OCI-LY1 (cell line): ENCODE measurements around the gene ARL6IP4.

Experiments
- H2AFZ ChIP-seq: fragments of 200-600 bp; sonication (generic), shearing (Covaris generic); 2 replicates; pipeline ENCODE4 v1.6.0; 2014; ENCODE audit warnings: antibody characterized with exemption, mild to moderate bottlenecking, low read length
- H3F3A ChIP-seq: fragments of 200-600 bp; sonication (generic), shearing (Covaris generic); 2 replicates; pipeline ENCODE4 v1.6.0; 2014; ENCODE audit warnings: mild to moderate bottlenecking, antibody characterized with exemption, low read length, moderate library complexity; ENCODE audit not compliant: insufficient read depth
- H3K27ac ChIP-seq: fragments of 200-600 bp; sonication (generic); 2 replicates; pipeline ENCODE4 v1.5.1; 2014; ENCODE audit warnings: low read length, mixed run types, mild to moderate bottlenecking, low read depth; ENCODE audit not compliant: poor library complexity, severe bottlenecking
- H3K27me3 ChIP-seq: fragments of 200-600 bp; sonication (generic); 2 replicates; pipeline ENCODE4 v1.6.0; 2014; ENCODE audit warnings: antibody characterized with exemption, mild to moderate bottlenecking, low read length, moderate library complexity; ENCODE audit not compliant: insufficient read depth
- H3K36me3 ChIP-seq: fragments of 200-600 bp; sonication (generic); 2 replicates; pipeline ENCODE4 v1.6.1; 2014; ENCODE audit warnings: mild to moderate bottlenecking, antibody characterized with exemption, low read length, moderate library complexity, mixed read lengths; ENCODE audit not compliant: insufficient read depth
- H3K4me1 ChIP-seq: fragments of 200-600 bp; sonication (generic); 2 replicates; pipeline ENCODE4 v1.5.1; 2014; ENCODE audit warnings: mild to moderate bottlenecking, low read length, moderate library complexity; ENCODE audit not compliant: insufficient read depth, severe bottlenecking
- H3K4me2 ChIP-seq: fragments of 200-600 bp; sonication (generic), shearing (Covaris generic); 2 replicates; pipeline ENCODE4 v1.6.1; 2014; ENCODE audit warnings: low read length
- H3K4me3 ChIP-seq: fragments of 200-600 bp; sonication (generic); 2 replicates; pipeline ENCODE4 v1.5.1; 2014; ENCODE audit warnings: low read length, low read depth, mild to moderate bottlenecking, mixed read lengths; ENCODE audit not compliant: poor library complexity, severe bottlenecking
- H3K79me2 ChIP-seq: fragments of 200-600 bp; shearing (Covaris generic); 2 replicates; pipeline ENCODE4 v1.6.1; 2016; ENCODE audit warnings: mixed run types, low read length, mixed read lengths; ENCODE audit not compliant: insufficient read depth
- H3K9ac ChIP-seq: fragments of 200-600 bp; sonication (generic), shearing (Covaris generic); 2 replicates; pipeline ENCODE4 v1.6.1; 2014; ENCODE audit warnings: mild to moderate bottlenecking, low read length, mixed read lengths
- H3K9me2 ChIP-seq: fragments of 200-600 bp; sonication (generic), shearing (Covaris generic); 2 replicates; pipeline ENCODE4 v1.6.1; 2014; ENCODE audit warnings: low read depth, mild to moderate bottlenecking, low read length, mixed read lengths
- H3K9me3 ChIP-seq: fragments of 200-600 bp; shearing (Covaris generic); 2 replicates; pipeline ENCODE4 v1.6.1; 2014; ENCODE audit warnings: low read length, mixed read lengths
- H4K20me1 ChIP-seq: fragments of 200-600 bp; sonication (generic), shearing (Covaris generic); 2 replicates; pipeline ENCODE4 v1.6.0; 2016; ENCODE audit warnings: mild to moderate bottlenecking, low read length; ENCODE audit not compliant: insufficient read depth
- CTCF ChIP-seq: fragments of 200-600 bp; sonication (generic), shearing (Covaris generic); IDR thresholded peaks from 2 replicates; pipeline ENCODE4 v1.5.1; 2017; ENCODE audit warnings: mild to moderate bottlenecking, antibody characterized with exemption, low read length, moderate library complexity, mixed read lengths
- EZH2 ChIP-seq: fragments of 200-600 bp; sonication (generic), shearing (Covaris generic); IDR thresholded peaks from 2 replicates; pipeline ENCODE4 v1.8.0; 2017; ENCODE audit warnings: borderline replicate concordance, mixed run types, mild to moderate bottlenecking, antibody characterized with exemption, low read length, moderate library complexity, mixed read lengths

Gene ARL6IP4

GRCh38 chr12:122981587-122982476 is 1.4 kb downstream of the ARL6IP4 start:
- H3K9me3 ChIP-seq, result no peaks in the 10 kb centered on the region
- H3K9ac ChIP-seq, result peak overlapping the region; percentile 89
- H3K27ac ChIP-seq, result peak overlapping the region; percentile 69
- peak overlapping the region; percentile 89 for H3K4me3 ChIP-seq
- H3K4me1 ChIP-seq, result peaks cover 55% of the 10 kb centered on the region
- no peaks in the 10 kb centered on the region for H3K79me2 ChIP-seq
- H3K9me2 ChIP-seq, result no peaks in the 10 kb centered on the region
- H3K27me3 ChIP-seq, result no peaks in the 10 kb centered on the region
- no peaks in the 10 kb centered on the region for H4K20me1 ChIP-seq
- H3K4me2 ChIP-seq, result peak overlapping the region; percentile 71
- H3F3A ChIP-seq, result 0 out of 2 replicates have a peak, but pooled peaks cover 6% of the 10 kb centered on the region
- no peak overlapping the region for H2AFZ ChIP-seq
- TF ChIP-seq EZH2, result no peak
- TF ChIP-seq CTCF, result no peak
- peaks cover 80% of the 10 kb centered on the region for H3K36me3 ChIP-seq

DNA sequence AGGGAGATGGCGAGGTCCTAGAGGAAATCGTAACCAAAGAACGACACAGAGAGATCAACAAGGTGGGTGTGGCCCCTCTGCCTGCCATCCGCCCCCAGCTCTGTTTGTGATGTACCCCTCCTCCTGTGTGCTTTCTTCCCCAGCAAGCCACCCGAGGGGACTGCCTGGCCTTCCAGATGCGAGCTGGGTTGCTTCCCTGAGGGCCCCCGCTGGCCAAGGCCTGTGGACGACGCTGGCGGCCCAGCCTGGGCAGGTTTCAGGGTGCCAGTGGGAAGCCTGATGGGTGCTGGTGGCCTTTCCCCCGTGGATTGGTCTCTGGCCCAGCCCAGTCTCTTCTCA is 2.0 kb downstream of the ARL6IP4 start:
- Histone ChIP-seq H3K4me2 (peak overlapping the region; percentile 71), H3K9me2 (no peaks in the 10 kb centered on the region), H3K4me1 (peaks cover 54% of the 10 kb centered on the region), H3K9me3 (no peaks in the 10 kb centered on the region), H3K27ac (peak overlapping the region; percentile 69), H3K4me3 (peak overlapping the region; percentile 89), H2AFZ (no peak overlapping the region), H4K20me1 (no peaks in the 10 kb centered on the region), H3K36me3 (peaks cover 82% of the 10 kb centered on the region), H3K27me3 (no peaks in the 10 kb centered on the region), H3K9ac (peak overlapping the region; percentile 89; the same call in 1 of the 2 replicates), H3K79me2 (no peaks in the 10 kb centered on the region), H3F3A (0 out of 2 replicates have a peak, but pooled peaks cover 6% of the 10 kb centered on the region)
- TF ChIP-seq CTCF (no peak), EZH2 (no peak)

GRCh38 chr12:122982963-122983788 is 2.7 kb downstream of the ARL6IP4 start:
- Histone ChIP-seq H2AFZ (no peak overlapping the region), H4K20me1 (no peaks in the 10 kb centered on the region), H3K4me1 (peaks cover 54% of the 10 kb centered on the region), H3K4me3 (peak overlapping the region; percentile 89), H3F3A (0 out of 2 replicates have a peak, but pooled peaks cover 6% of the 10 kb centered on the region), H3K9me3 (no peaks in the 10 kb centered on the region), H3K9me2 (no peaks in the 10 kb centered on the region), H3K4me2 (peak overlapping the region; percentile 71), H3K27ac (peak overlapping the region; percentile 74), H3K36me3 (peaks cover 83% of the 10 kb centered on the region), H3K9ac (no peak overlapping the region; the same call in 1 of the 2 replicates), H3K79me2 (no peaks in the 10 kb centered on the region), H3K27me3 (no peaks in the 10 kb centered on the region)
- TF ChIP-seq CTCF (no peak), EZH2 (no peak)
